Endodermal cell (in vitro differentiated cells): ENCODE results near the gene MED4. TPM values are rescaled to one million over a fixed set of nuclear protein-coding genes. Genes with fewer than 3 reads are reported as not detected.

Experiments used
- DNase-seq: peaks from one replicate; pipeline ENCODE4 v3.0.0-alpha.2; 2017
- H3K27ac ChIP-seq: 2 replicates; pipeline ENCODE4 v1.5.1; 2013; ENCODE audit warnings: mild to moderate bottlenecking, low read depth, low read length, moderate library complexity
- H3K27me3 ChIP-seq: 2 replicates; pipeline ENCODE4 v1.6.1; 2013; ENCODE audit warnings: mild to moderate bottlenecking, low read length, moderate library complexity; ENCODE audit not compliant: insufficient read depth, control insufficient read depth, poor library complexity, severe bottlenecking
- H3K36me3 ChIP-seq: 2 replicates; pipeline ENCODE4 v1.7.0; 2013; ENCODE audit warnings: mild to moderate bottlenecking, low read length, moderate library complexity; ENCODE audit not compliant: control insufficient read depth, insufficient read depth
- H3K4me1 ChIP-seq: one replicate; pipeline ENCODE4 v1.7.0; 2013; ENCODE audit warnings: low read length; ENCODE audit not compliant: control insufficient read depth, insufficient read depth
- H3K4me3 ChIP-seq: 2 replicates; pipeline ENCODE4 v1.5.1; 2013; ENCODE audit warnings: mild to moderate bottlenecking, low read length, moderate library complexity
- H3K9ac ChIP-seq: 2 replicates; pipeline ENCODE4 v1.6.1; 2013; ENCODE audit warnings: mild to moderate bottlenecking, low read length, moderate library complexity; ENCODE audit not compliant: poor library complexity, severe bottlenecking; ENCODE audit errors: extremely low read depth
- H3K9me3 ChIP-seq: 2 replicates; pipeline ENCODE4 v1.6.1; 2013; ENCODE audit warnings: mild to moderate bottlenecking, low read length, moderate library complexity; ENCODE audit not compliant: control insufficient read depth
- H3K27ac Mint-ChIP-seq: 2 replicates; pipeline ENCODE4 v1.8.0; 2020; ENCODE audit warnings: mixed read lengths
- H3K27me3 Mint-ChIP-seq: 2 replicates; pipeline ENCODE4 v1.8.0; 2021; ENCODE audit warnings: mild to moderate bottlenecking, mixed read lengths; ENCODE audit not compliant: insufficient read depth
- H3K36me3 Mint-ChIP-seq: 2 replicates; pipeline ENCODE4 v1.8.0; 2020; ENCODE audit warnings: low read depth, mixed read lengths
- H3K4me1 Mint-ChIP-seq: 2 replicates; pipeline ENCODE4 v1.8.0; 2020; ENCODE audit warnings: mixed read lengths
- H3K4me3 Mint-ChIP-seq: 2 replicates; pipeline ENCODE4 v1.8.0; 2020; ENCODE audit warnings: mild to moderate bottlenecking, moderate library complexity, mixed read lengths
- H3K9me3 Mint-ChIP-seq: 2 replicates; pipeline ENCODE4 v1.8.0; 2020; ENCODE audit warnings: mild to moderate bottlenecking, mixed read lengths
- WGBS, 2 experiments: methylation state at CpG; one replicate each; pipeline versions ENCODE4 v1.1.5 to v1.1.7; 2013; ENCODE audit warnings: missing lambda C conversion rate in 2 of 2, mixed read lengths in 1 of 2; ENCODE audit not compliant: insufficient coverage in 1 of 2, insufficient read length in 1 of 2; 5-methylcytosine and 5-hydroxymethylcytosine counted together
- total RNA-seq, 2 donors: library from RNA; stranded (reverse); fragmentation: NEBNext Ultra II Directional in 1 of 2; extraction: Animal tissue kit (Norgen Biotek cat#: 25700) in 1 of 2; gene quantifications; 2 replicates in 1 of 2; 3 replicates in 1 of 2; pipeline ENCODE4 v1.2.1, GENCODE V29; 2021
- TF ChIP-seq, protein P1 (sequence below): fragments of 200-600 bp; sonication (generic); conservative IDR thresholded peaks from 2 replicates; pipeline ENCODE4 v1.5.0; 2021; ENCODE audit warnings: antibody characterized with exemption, mild to moderate bottlenecking

MED4 gene
- total RNA-seq, 2 donors from 2014 or later, result 56.4 to 68.1 TPM

DNA sequence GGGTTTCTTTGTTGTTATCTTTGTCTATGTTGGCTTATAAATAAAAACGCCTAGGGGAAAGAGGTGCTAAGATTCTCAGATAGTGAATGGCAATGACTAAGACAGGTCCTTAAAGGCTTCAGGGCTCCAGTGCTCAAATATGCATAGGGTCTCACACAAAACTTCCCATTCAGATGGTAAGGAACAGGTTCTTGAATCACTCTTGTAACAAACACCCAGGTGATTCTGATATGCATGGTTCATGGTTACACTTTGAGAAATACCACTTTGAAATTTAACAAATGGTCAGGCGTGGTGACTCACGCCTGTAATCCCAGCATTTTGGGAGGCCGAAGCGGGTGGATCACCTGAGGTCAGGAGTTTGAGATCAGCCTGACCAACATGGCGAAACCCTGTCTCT, 40.3 kb downstream of the MED4 start:
- Mint-ChIP-seq H3K4me3 (no peak overlapping the region), H3K9me3 (peaks cover 46% of the 10 kb centered on the region), H3K4me1 (no peaks in the 10 kb centered on the region), H3K27me3 (peaks cover 1% of the 10 kb centered on the region), H3K36me3 (peaks cover 95% of the 10 kb centered on the region), H3K27ac (no peak overlapping the region)
- Histone ChIP-seq H3K36me3 (peaks cover 58% of the 10 kb centered on the region), H3K27me3 (no peaks in the 10 kb centered on the region), H3K4me1 (no peaks in the 10 kb centered on the region), H3K9ac (no peak overlapping the region), H3K4me3 (no peak overlapping the region), H3K27ac (no peak overlapping the region), H3K9me3 (peaks cover 37% of the 10 kb centered on the region)
- 91 to 94% methylated on average over 6 of the region's 6 CpGs for WGBS, 2 experiments
- no peak for DNase-seq
- TF ChIP-seq, protein P1, sequence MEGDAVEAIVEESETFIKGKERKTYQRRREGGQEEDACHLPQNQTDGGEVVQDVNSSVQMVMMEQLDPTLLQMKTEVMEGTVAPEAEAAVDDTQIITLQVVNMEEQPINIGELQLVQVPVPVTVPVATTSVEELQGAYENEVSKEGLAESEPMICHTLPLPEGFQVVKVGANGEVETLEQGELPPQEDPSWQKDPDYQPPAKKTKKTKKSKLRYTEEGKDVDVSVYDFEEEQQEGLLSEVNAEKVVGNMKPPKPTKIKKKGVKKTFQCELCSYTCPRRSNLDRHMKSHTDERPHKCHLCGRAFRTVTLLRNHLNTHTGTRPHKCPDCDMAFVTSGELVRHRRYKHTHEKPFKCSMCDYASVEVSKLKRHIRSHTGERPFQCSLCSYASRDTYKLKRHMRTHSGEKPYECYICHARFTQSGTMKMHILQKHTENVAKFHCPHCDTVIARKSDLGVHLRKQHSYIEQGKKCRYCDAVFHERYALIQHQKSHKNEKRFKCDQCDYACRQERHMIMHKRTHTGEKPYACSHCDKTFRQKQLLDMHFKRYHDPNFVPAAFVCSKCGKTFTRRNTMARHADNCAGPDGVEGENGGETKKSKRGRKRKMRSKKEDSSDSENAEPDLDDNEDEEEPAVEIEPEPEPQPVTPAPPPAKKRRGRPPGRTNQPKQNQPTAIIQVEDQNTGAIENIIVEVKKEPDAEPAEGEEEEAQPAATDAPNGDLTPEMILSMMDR, result no peak

DNA sequence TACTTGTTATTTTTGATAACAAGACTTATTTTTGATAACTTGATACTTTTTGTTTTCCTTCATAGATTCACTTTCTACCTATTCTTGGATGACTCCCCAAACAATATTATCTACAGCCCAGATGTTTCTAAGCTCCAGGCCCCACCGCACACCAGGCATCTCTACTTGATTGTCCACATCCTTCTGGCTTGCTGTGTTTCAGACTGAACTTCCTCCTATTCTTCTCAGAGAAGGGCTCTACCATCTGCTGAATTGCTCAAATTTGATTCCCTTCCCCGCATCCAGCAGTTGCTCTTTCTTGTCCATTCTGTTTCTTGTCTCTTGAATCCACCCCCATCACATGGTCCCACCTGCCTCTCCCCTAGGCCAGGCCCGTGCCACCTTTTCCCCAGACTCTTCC, 44.4 kb downstream of the MED4 start:
- no peak for DNase-seq
- no peak overlapping the region for H3K27ac Mint-ChIP-seq
- H3K27ac ChIP-seq, result no peak overlapping the region
- H3K9ac ChIP-seq, result no peak overlapping the region
- no peaks in the 10 kb centered on the region for H3K27me3 Mint-ChIP-seq
- TF ChIP-seq, protein P1, result no peak
- no peak overlapping the region for H3K4me3 Mint-ChIP-seq
- no peaks in the 10 kb centered on the region for H3K4me1 ChIP-seq
- H3K36me3 Mint-ChIP-seq, result peaks cover 91% of the 10 kb centered on the region
- H3K4me3 ChIP-seq, result no peak overlapping the region
- peaks cover 15% of the 10 kb centered on the region for H3K9me3 ChIP-seq
- no peaks in the 10 kb centered on the region for H3K27me3 ChIP-seq
- 95 to 98% methylated on average over 2 to 3 of the region's 3 CpGs for WGBS, 2 experiments
- no peaks in the 10 kb centered on the region for H3K4me1 Mint-ChIP-seq
- H3K36me3 ChIP-seq, result peaks cover 88% of the 10 kb centered on the region
- H3K9me3 Mint-ChIP-seq, result peaks cover 7% of the 10 kb centered on the region

DNA sequence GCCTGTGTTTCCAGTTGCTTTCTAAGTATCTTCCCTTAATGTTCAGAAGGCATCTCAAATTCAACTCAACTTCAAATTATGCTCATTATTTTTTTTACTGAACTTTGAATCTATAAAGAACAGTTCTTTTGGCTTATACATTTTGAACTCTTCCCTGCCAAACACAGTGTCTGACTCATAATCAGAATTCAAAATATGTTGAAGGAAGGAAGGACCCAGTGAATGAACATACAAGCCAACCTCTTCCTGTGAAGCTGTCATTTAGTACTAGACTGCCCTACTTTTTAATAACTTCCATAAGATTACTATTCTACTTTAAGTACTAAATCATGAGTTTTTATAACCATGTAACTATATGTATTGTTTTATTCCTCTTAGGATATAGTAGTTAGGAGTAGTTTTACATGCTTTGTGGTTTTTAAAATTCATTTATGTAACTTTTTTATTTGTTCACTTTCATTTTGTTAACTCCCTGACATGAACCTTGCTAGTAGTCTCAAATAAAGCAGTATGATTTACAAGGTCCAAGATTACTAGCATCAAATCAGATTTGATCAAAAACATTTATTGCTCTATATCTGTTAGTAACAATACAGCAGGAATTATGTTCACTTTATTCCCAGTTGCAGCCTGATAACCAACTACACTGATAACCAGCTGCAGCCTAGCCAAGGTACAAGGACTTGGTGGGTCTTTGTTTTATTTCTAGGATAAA, 51.0 kb downstream of the MED4 start:
- Mint-ChIP-seq H3K9me3 (peaks cover 14% of the 10 kb centered on the region), H3K4me3 (no peak overlapping the region), H3K4me1 (peaks cover 7% of the 10 kb centered on the region), H3K27me3 (no peaks in the 10 kb centered on the region), H3K36me3 (peaks cover 76% of the 10 kb centered on the region), H3K27ac (no peak overlapping the region)
- Histone ChIP-seq H3K9ac (no peak overlapping the region), H3K4me3 (no peak overlapping the region), H3K27me3 (no peaks in the 10 kb centered on the region), H3K4me1 (peaks cover 2% of the 10 kb centered on the region), H3K36me3 (peaks cover 84% of the 10 kb centered on the region), H3K27ac (no peak overlapping the region), H3K9me3 (peaks cover 31% of the 10 kb centered on the region)
- no peak for DNase-seq
- TF ChIP-seq, protein P1, result no peak
